ENCODE measurements around the gene ITGB1BP1.

The ITGB1BP1 gene

GRCh38 chr2:9390151-9390850 lies 33.0 kb downstream of the ITGB1BP1 start:
- no peak overlapping the region for H3K4me3 ChIP-seq (replicated peaks; ENCODE audit: insufficient read depth, low read length)
- TF ChIP-seq GABPA (IDR thresholded peaks at IDR 0.05; ENCODE audit: low read depth) (no peak), POLR2AphosphoS5 (IDR thresholded peaks at IDR 0.05; ENCODE audit: low read depth) (no peak), REST (IDR thresholded peaks at IDR 0.05; ENCODE audit: insufficient replicate concordance, low read depth) (no peak), SPI1 (IDR thresholded peaks at IDR 0.05; ENCODE audit: borderline replicate concordance, low read depth) (no peak), CTCF (IDR thresholded peaks at IDR 0.05; ENCODE audit: insufficient read depth, low read length) (no peak)
- DNase-seq (ENCODE audit: low read depth in 1 of 2, low spot score in 1 of 2), result no peak
- no peaks in the 10 kb centered on the region for H3K27me3 ChIP-seq (ENCODE audit: insufficient read depth, poor library complexity, severe bottlenecking)
- H3K27ac ChIP-seq (replicated peaks), result no peak overlapping the region

GRCh38 chr2:9388950-9389911 lies 34.1 kb downstream of the ITGB1BP1 start:
- H3K27ac ChIP-seq (replicated peaks), result no peak overlapping the region
- H3K4me3 ChIP-seq (replicated peaks; ENCODE audit: insufficient read depth, low read length), result no peak overlapping the region
- TF ChIP-seq GABPA (IDR thresholded peaks at IDR 0.05; ENCODE audit: low read depth), result no peak
- no peaks in the 10 kb centered on the region for H3K27me3 ChIP-seq (ENCODE audit: insufficient read depth, poor library complexity, severe bottlenecking)
- DNase-seq (ENCODE audit: low read depth in 1 of 2, low spot score in 1 of 2), result no peak

- H3K4me3 ChIP-seq (replicated peaks; ENCODE audit: insufficient read depth, low read length), result no peak overlapping the region
These were observed 35.1 kb downstream of the ITGB1BP1 start for GRCh38 chr2:9388199-9388681.

More at GRCh38 chr2:9388199-9388681, 35.1 kb downstream of the ITGB1BP1 start:
- H3K27ac ChIP-seq (replicated peaks), result no peak overlapping the region
- TF ChIP-seq GABPA (IDR thresholded peaks at IDR 0.05; ENCODE audit: low read depth) (no peak), SPI1 (IDR thresholded peaks at IDR 0.05; ENCODE audit: borderline replicate concordance, low read depth) (no peak), CTCF (IDR thresholded peaks at IDR 0.05; ENCODE audit: insufficient read depth, low read length) (no peak), REST (IDR thresholded peaks at IDR 0.05; ENCODE audit: insufficient replicate concordance, low read depth) (no peak), POLR2AphosphoS5 (IDR thresholded peaks at IDR 0.05; ENCODE audit: low read depth) (no peak)
- no peaks in the 10 kb centered on the region for H3K27me3 ChIP-seq (ENCODE audit: insufficient read depth, poor library complexity, severe bottlenecking)
- no peak for DNase-seq (ENCODE audit: low read depth in 1 of 2, low spot score in 1 of 2)

Data from HL-60 (cell line).